AG08395 (cell line): ENCODE data around the gene RIPK3.

Source experiments
- DNase-seq: peaks from one replicate; pipeline ENCODE4 v3.0.0; 2012; ENCODE audit warnings: mixed read lengths, low spot score

The RIPK3 gene

DNA sequence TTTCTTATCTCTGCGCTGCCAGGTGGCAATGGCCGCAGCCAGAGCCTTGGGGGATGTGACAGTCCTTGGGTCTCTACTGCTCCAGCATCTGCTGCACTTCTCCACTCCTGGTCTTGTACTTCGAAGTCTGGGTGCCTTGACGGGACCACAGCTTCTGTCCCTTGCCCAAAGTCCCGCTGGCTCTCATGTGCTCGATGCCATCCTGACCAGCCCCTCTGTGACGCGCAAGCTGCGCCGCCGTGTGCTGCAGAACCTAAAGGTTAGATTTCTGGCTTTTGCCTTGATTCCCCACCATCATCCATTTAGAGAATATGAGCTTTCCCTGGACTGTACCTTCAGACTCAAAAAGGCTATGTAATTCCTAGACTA is 35.8 kb downstream of the RIPK3 start:
- DNase-seq = no peak

- DNase-seq = no peak
Measured at GRCh38 chr14:24300326-24300980, 39.3 kb downstream of the RIPK3 start.

- DNase-seq = peak; percentile 97
Measured at GRCh38 chr14:24299255-24300191, 40.3 kb downstream of the RIPK3 start, which contains the start of the genes DHRS1 and NOP9. Gene DHRS1 (minus strand): TSS chr14:24299780. CDS start chr14:24299106, 674 bp downstream. Gene NOP9 (plus strand): TSS chr14:24299850. CDS start chr14:24299955, 105 bp downstream.

- DNase-seq = peak; percentile 82
Measured at GRCh38 chr14:24298892-24299254, 40.9 kb downstream of the RIPK3 start.

- DNase-seq = no peak
Measured at GRCh38 chr14:24297190-24297964, 42.4 kb downstream of the RIPK3 start.

DNA sequence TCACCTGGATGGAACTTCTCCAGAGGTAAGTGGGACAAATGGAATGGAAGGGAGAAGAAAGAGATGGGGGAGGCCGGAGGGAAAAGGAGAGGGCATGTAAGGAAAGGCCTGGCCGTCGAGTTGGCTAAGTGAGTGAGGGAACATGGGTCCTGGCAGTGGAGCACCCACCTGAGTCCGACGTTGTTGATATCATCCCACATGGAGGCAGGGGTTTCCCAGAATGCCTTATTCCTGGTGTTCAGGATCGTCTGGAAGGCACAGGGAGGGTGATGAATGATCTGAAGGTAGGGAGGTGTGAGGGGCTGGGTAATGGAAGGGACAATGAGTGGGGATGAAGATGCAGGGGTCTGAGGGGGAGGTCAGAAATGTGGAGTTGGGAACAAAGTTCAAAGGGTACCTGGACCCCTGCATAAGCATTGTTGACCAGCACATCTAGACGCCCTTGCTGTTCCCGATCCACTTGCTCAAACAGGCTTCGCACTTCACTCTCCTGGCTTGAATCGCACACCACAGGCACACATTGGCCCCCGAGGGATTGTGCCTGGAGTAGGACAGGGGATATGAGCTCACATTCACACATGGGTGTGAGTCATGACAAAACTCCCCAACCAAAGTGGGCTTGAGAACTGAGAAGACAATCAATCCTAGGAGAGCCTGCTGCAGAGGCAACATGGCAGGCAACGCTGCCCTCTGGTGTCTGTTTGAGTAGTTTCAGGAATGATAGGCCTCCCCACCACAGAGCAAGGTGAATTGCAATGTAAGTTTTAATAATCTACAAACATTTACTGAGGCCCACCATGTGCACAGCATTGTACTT is 43.2 kb downstream of the RIPK3 start:
- DNase-seq = peak; percentile 94

DNA sequence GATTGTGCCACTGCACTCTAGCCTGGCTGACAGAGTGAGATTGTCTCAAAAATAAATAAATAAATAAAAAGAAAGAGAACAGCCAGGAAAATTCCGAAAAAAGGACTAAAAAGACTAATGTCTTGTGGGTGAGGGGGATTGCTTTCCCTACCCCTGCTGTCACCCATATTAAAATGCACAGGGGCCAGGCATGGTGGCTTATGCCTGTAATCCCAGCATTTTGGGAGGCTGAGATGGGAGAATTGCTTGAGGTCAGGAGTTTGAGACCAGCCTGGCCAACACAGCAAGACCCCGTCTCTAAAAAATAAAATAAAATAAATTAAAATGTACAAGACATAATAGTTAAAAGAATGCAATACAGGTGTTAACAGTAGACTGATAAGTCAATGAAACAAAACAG is 46.3 kb downstream of the RIPK3 start:
- DNase-seq = no peak

GRCh38 chr14:24292118-24292807 is 47.5 kb downstream of the RIPK3 start:
- no peak for DNase-seq

GRCh38 chr14:24291446-24292117 is 48.2 kb downstream of the RIPK3 start:
- DNase-seq = no peak

DNA sequence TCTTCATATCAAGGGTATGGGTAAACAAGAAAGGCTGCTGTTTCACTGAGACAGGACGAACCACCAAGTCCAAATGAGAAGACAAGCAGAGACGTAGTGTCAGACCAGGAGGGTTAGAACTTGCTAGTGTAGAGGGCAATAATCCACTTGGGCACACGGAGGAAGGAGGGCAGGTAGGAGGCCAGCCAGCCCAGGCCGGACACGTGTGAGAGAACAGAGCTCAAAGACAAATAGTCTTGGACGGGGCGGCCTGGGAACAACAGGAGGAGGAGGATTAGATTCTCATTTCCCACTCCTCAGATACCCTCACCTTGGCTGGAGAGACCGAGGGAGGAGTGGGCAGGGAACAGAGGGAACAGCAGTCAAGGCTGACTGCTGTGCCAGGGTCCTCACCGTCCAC is 49.0 kb downstream of the RIPK3 start:
- DNase-seq = no peak

GRCh38 chr14:24289649-24290280 is 50.0 kb downstream of the RIPK3 start:
- no peak for DNase-seq

GRCh38 chr14:24286996-24287395 is 52.8 kb downstream of the RIPK3 start:
- no peak for DNase-seq
